Neutrophil (primary cell): Measurements from ENCODE around the gene TAB2.

Experiments
- H3K27ac ChIP-seq: fragments of 200-600 bp; sonication (generic); 2 replicates; pipeline ENCODE4 v1.5.1; 2016; ENCODE audit warnings: mild to moderate bottlenecking, moderate library complexity
- H3K27me3 ChIP-seq: fragments of 200-600 bp; sonication (generic); 2 replicates; pipeline ENCODE4 v1.6.0; 2016; ENCODE audit warnings: mild to moderate bottlenecking
- H3K36me3 ChIP-seq: fragments of 200-600 bp; sonication (generic); 2 replicates; pipeline ENCODE4 v1.5.1; 2017
- H3K4me1 ChIP-seq, 2 experiments: fragments of 200-600 bp in 1 of 2; sonication (generic) in 1 of 2; 1 replicate in 1 of 2; 2 replicates in 1 of 2; pipeline versions ENCODE4 v1.5.1 to v1.6.1; 2013 to 2016; ENCODE audit warnings: low read depth in 1 of 2, low read length in 1 of 2, mild to moderate bottlenecking in 1 of 2, moderate library complexity in 1 of 2; ENCODE audit not compliant: control insufficient read depth in 1 of 2, insufficient read depth in 1 of 2
- H3K4me3 ChIP-seq, 2 experiments: fragments of 200-600 bp in 1 of 2; sonication (generic) in 1 of 2; 1 replicate in 1 of 2; 2 replicates in 1 of 2; pipeline ENCODE4 v1.5.1; 2013 to 2016; ENCODE audit warnings: low read depth in 1 of 2, low read length in 1 of 2, mild to moderate bottlenecking in 1 of 2, moderate library complexity in 1 of 2
- H3K9me3 ChIP-seq: fragments of 200-600 bp; sonication (generic); 2 replicates; pipeline ENCODE4 v1.5.1; 2016
- TF ChIP-seq, protein P1 (sequence below): fragments of 200-600 bp; sonication (generic); IDR thresholded peaks from 2 replicates; pipeline ENCODE4 v1.5.1; 2016; ENCODE audit warnings: antibody characterized with exemption

TAB2 gene, protein sequence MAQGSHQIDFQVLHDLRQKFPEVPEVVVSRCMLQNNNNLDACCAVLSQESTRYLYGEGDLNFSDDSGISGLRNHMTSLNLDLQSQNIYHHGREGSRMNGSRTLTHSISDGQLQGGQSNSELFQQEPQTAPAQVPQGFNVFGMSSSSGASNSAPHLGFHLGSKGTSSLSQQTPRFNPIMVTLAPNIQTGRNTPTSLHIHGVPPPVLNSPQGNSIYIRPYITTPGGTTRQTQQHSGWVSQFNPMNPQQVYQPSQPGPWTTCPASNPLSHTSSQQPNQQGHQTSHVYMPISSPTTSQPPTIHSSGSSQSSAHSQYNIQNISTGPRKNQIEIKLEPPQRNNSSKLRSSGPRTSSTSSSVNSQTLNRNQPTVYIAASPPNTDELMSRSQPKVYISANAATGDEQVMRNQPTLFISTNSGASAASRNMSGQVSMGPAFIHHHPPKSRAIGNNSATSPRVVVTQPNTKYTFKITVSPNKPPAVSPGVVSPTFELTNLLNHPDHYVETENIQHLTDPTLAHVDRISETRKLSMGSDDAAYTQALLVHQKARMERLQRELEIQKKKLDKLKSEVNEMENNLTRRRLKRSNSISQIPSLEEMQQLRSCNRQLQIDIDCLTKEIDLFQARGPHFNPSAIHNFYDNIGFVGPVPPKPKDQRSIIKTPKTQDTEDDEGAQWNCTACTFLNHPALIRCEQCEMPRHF

DNA sequence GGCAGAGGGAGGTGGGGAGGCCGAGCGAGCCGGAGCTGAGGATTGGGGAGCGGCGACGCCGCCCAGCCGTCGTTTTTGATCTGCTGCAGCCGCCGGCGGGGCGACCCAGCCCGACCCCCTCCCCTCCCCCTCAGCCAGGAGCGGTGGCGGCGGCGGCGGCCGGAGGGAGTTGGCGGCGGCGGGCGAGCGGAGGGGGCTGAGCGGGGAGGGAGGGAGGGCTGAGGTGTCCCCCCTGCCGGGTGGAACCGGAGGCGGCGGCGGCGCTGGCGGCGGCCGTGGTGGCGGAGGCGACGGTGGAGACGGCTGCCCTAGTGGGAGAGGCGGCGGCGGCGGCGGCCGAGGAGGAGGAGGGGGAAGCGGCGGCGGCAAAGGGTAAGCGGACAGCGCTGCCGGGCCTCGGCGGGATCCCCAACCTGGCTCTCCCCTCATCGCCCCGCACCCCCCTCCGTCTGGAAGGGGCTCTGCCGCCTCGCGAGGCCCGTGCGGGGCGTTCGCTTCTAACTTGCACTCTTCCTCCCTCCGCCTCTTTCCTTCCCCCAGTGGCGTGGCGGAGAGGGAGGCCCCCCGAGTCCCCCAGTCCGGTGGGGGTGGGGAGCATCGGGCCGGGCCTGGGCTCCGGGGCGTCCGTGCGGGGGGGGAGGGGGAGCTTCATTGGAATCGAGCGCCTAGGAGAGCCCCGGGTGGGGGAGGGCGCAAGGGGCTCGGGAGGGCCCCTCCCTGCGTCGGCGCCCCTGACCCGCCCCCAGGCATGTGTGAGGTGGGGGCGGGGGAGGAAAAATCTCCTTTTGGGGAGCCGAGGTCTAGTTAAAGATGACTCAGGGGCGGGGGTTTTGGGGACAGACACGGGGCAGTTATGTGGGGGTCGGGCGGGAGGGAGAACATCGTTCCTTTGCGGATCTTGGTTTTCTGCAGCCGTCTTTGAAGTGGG lies at the start of gene TAB2:
TAB2 (plus strand) TSS at position 69 of the 928 bp plus-strand sequence. CDS start 52,286 bp downstream, outside the sequence.
- H3K27me3 ChIP-seq: no peaks in the 10 kb centered on the region
- peak within 1 kb of the TSS; percentile 98 for H3K27ac ChIP-seq
- TF ChIP-seq, protein P1, sequence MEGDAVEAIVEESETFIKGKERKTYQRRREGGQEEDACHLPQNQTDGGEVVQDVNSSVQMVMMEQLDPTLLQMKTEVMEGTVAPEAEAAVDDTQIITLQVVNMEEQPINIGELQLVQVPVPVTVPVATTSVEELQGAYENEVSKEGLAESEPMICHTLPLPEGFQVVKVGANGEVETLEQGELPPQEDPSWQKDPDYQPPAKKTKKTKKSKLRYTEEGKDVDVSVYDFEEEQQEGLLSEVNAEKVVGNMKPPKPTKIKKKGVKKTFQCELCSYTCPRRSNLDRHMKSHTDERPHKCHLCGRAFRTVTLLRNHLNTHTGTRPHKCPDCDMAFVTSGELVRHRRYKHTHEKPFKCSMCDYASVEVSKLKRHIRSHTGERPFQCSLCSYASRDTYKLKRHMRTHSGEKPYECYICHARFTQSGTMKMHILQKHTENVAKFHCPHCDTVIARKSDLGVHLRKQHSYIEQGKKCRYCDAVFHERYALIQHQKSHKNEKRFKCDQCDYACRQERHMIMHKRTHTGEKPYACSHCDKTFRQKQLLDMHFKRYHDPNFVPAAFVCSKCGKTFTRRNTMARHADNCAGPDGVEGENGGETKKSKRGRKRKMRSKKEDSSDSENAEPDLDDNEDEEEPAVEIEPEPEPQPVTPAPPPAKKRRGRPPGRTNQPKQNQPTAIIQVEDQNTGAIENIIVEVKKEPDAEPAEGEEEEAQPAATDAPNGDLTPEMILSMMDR: peak; percentile 6
- H3K36me3 ChIP-seq: no peaks in the 10 kb centered on the region
- H3K4me3 ChIP-seq: peak within 1 kb of the TSS; percentile 90 to 91
- H3K4me1 ChIP-seq: peaks cover 37 to 47% of the 10 kb centered on the region in 2 experiments
- no peaks in the 10 kb centered on the region for H3K9me3 ChIP-seq

DNA sequence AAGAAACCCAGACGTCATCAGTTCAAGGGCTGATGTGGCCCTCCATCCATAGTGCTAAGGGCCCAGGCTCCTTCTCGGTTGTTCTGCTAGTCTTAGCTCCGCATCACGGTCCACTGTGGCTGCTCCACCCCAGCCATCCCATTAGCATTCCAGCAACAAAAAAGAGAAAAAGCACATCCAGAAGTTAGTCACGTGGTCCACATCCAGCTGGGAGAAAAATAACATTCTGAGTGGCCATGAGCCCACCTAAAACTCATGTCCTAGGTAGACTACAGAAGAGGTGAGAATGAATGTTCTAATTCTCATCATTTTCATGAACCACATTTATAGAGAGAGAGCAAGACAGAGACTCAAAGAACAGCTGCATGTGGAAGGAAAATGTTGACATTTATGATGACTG lies 49.4 kb upstream of the TAB2 start:
- TF ChIP-seq, protein P1: no peak

DNA sequence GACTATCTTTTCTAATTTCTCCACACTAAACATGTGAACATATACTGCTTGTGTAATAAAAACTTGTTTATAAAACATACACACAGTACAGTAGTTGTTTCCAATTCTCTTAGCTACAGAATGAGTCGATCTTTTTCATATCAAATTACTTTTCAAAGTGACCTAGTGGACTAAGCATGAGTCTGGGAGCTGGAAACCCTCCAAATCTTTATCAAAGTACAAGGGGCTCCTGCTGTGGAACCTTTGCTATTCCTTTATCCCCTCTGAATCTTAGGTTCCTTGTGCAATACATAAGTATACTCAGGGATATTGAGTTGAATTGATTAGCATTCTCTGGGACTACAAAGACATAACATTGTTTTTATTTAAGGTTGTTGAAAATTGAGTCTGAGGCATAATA lies 48.7 kb upstream of the TAB2 start:
- Histone ChIP-seq H3K27ac (peak overlapping the region; percentile 96), H3K4me1 (peaks cover 67 to 70% of the 10 kb centered on the region in 2 experiments), H3K36me3 (no peaks in the 10 kb centered on the region), H3K4me3 (no peak overlapping the region), H3K9me3 (no peaks in the 10 kb centered on the region), H3K27me3 (no peaks in the 10 kb centered on the region)
- TF ChIP-seq, protein P1: no peak

More for the DNA sequence above, 49.4 kb upstream of the TAB2 start:
- Histone ChIP-seq H3K36me3 (no peaks in the 10 kb centered on the region), H3K27me3 (no peaks in the 10 kb centered on the region), H3K4me3 (no peak overlapping the region), H3K27ac (peak overlapping the region; percentile 96), H3K4me1 (peaks cover 61 to 63% of the 10 kb centered on the region in 2 experiments), H3K9me3 (no peaks in the 10 kb centered on the region)

GRCh38 chr6:149270616-149271015 lies 46.9 kb upstream of the TAB2 start:
- Histone ChIP-seq H3K4me1 (peaks cover 78 to 82% of the 10 kb centered on the region in 2 experiments), H3K36me3 (no peaks in the 10 kb centered on the region), H3K4me3 (peak overlapping the region; percentile 51 to 58), H3K27me3 (no peaks in the 10 kb centered on the region), H3K27ac (peak overlapping the region; percentile 96), H3K9me3 (no peaks in the 10 kb centered on the region)
- TF ChIP-seq, protein P1: no peak
